ENCODE results near the gene SEMA3C. TPM values are rescaled to one million over a fixed set of nuclear protein-coding genes. Genes with fewer than 3 reads are reported as not detected.

The SEMA3C gene
- total RNA-seq, 4 donors from 2014 or later, result 2.6 to 30.9 (median 14.2) TPM

DNA sequence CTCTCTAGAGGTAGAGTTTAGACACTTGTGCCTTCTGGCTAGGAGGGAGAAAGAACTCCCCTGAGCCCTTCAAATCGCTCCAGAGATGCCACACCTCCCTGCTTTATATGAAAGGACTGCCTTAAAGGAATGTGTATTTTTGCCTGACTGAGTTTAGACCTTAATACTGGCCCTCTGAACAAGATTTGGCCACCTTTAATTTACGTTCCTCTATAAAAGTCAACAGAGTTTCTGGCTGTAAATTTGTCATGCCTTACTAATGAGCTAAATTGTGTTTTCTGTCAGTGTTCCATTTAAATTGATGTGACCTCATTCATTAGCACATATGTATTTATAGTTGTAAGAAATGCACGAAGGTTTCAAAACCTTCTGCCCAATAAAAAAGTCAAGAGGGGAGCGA is 48.0 kb downstream of the SEMA3C start:
- intact Hi-C loops (cut with DNase I), result no loop called here
- no peaks in the 10 kb centered on the region for H3K27me3 ChIP-seq
- H3K4me1 ChIP-seq, result no peaks in the 10 kb centered on the region
- no peaks in the 10 kb centered on the region for H3K36me3 ChIP-seq
- no peaks in the 10 kb centered on the region for H3K9me3 ChIP-seq
- H3K27ac ChIP-seq, result no peak overlapping the region
- no peak overlapping the region for H3K4me3 ChIP-seq
- DNase-seq, result no peak
- WGBS, 2 donors, result 58 to 81% methylated on average over 4 of the region's 4 CpGs
- TF ChIP-seq, protein P1, sequence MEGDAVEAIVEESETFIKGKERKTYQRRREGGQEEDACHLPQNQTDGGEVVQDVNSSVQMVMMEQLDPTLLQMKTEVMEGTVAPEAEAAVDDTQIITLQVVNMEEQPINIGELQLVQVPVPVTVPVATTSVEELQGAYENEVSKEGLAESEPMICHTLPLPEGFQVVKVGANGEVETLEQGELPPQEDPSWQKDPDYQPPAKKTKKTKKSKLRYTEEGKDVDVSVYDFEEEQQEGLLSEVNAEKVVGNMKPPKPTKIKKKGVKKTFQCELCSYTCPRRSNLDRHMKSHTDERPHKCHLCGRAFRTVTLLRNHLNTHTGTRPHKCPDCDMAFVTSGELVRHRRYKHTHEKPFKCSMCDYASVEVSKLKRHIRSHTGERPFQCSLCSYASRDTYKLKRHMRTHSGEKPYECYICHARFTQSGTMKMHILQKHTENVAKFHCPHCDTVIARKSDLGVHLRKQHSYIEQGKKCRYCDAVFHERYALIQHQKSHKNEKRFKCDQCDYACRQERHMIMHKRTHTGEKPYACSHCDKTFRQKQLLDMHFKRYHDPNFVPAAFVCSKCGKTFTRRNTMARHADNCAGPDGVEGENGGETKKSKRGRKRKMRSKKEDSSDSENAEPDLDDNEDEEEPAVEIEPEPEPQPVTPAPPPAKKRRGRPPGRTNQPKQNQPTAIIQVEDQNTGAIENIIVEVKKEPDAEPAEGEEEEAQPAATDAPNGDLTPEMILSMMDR (IDR thresholded peaks at IDR 0.05), result no peak
- no peak for TF ChIP-seq POLR2A (IDR thresholded peaks at IDR 0.05)

DNA sequence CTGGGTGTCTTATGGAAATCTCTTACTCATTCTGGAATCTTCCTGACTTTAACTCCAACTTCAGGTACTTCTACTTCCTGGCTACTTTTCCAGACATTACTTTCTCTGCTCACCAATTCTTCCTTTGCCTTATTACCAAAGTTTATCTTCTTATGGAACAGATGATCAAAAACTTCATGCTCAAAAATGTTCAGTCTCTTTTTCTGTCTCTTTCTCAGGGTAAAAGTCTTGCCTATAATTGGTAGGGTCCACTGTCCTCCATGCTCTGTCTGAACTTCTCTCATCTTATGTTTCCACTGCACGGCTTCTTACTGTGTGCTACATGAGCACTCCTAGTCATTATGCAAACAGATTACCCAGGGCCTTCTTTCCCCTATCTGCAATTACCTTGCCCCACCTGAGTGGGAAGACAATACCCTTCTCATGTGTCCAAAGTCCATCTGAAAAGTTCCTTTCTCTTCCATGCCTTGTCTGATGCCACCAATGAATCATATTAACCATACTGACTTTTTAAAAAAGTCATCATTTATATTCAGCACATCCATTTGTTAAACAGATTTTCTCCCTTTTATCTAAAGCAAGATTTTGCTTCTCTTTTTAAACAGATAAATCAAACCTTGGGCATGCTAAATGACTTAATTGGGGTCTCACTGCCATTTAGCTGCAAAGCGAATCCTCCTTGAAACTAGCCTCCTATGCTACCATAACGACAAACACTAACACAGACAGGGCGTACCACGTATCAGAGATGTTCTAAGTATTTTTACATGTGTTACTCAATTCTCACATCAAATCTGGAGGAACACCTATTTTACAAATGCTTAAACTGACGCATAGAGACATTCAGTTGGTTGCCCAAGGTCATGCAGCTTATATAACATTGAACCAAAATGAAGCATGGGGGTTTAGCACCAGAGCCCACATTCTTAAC is 48.8 kb downstream of the SEMA3C start:
- Histone ChIP-seq H3K27me3 (no peaks in the 10 kb centered on the region), H3K4me1 (no peaks in the 10 kb centered on the region), H3K4me3 (no peak overlapping the region), H3K36me3 (no peaks in the 10 kb centered on the region), H3K27ac (no peak overlapping the region), H3K9me3 (no peaks in the 10 kb centered on the region)
- no peak for DNase-seq
- whole genome bisulfite sequencing, 2 donors, result 88 to 95% methylated on average over 6 of the region's 6 CpGs
- TF ChIP-seq, protein P1 (IDR thresholded peaks at IDR 0.05), result no peak
- no peak for TF ChIP-seq POLR2A (IDR thresholded peaks at IDR 0.05)
- intact Hi-C loops (cut with DNase I), result no loop called here

DNA sequence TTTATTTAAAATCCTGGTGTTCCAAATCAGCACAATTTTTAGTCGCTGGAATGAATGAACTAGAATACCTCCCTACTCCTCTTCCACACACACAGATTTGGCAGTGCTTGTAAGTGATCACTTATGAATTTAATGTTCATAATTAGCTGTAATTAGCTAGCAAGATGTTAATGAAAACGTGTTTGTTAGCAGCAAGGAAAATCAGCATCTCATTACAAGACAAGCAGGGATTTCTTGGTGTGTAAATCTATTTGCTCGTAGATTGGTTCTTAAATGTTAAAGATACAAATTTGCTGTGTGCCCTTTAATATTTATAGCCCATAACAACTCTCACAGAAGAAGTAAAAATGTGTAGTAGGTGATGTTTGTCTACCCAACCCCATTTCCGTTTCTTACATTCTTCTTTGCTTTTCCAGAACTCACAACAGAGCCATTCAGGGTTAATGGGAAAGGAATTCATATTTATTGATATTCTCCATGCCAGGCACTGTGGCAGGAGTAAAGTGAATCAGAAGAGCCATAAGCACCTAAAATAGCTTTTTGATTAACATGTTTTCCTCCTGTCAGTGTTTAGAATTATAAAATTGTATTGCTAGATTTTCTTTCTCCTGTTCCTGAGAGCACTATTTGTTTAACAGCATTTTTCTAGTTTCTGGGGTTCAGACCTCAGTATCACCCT is 49.6 kb downstream of the SEMA3C start:
- H3K27ac ChIP-seq, result no peak overlapping the region
- 61 to 83% methylated on average over 4 of the region's 4 CpGs for WGBS, 2 donors
- no peaks in the 10 kb centered on the region for H3K36me3 ChIP-seq
- TF ChIP-seq POLR2A (IDR thresholded peaks at IDR 0.05), result no peak
- TF ChIP-seq, protein P1 (IDR thresholded peaks at IDR 0.05), result no peak
- H3K27me3 ChIP-seq, result no peaks in the 10 kb centered on the region
- intact Hi-C loops (cut with DNase I), result no loop called here
- no peak overlapping the region for H3K4me3 ChIP-seq
- DNase-seq, result no peak
- no peaks in the 10 kb centered on the region for H3K4me1 ChIP-seq
- H3K9me3 ChIP-seq, result no peaks in the 10 kb centered on the region

DNA sequence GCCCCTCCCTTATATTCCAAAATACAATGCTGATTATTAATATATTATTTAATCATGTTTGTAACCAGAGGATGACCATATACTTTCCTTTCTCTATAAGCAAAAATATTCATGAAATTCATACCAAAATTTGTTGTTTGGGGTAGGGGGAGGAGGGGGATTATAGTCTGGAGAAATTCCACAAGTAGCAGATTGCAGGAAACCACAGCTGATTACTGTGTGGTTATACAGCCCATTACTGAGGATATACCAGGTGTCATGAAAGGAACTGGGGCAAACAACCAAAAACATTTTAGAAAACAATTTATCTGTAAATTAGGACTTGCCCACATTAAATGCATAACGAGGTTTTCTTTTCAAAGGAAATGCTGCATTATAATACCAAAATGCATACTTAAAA is 50.3 kb downstream of the SEMA3C start:
- H3K9me3 ChIP-seq, result no peaks in the 10 kb centered on the region
- TF ChIP-seq, protein P1 (IDR thresholded peaks at IDR 0.05), result no peak
- TF ChIP-seq POLR2A (IDR thresholded peaks at IDR 0.05), result no peak
- H3K4me1 ChIP-seq, result no peaks in the 10 kb centered on the region
- intact Hi-C loops (cut with DNase I), result no loop called here
- 65 to 77% methylated on average over 1 of the region's 1 CpG for whole genome bisulfite sequencing, 2 donors
- H3K27ac ChIP-seq, result no peak overlapping the region
- DNase-seq, result no peak
- no peaks in the 10 kb centered on the region for H3K27me3 ChIP-seq
- H3K4me3 ChIP-seq, result no peak overlapping the region
- H3K36me3 ChIP-seq, result no peaks in the 10 kb centered on the region

DNA sequence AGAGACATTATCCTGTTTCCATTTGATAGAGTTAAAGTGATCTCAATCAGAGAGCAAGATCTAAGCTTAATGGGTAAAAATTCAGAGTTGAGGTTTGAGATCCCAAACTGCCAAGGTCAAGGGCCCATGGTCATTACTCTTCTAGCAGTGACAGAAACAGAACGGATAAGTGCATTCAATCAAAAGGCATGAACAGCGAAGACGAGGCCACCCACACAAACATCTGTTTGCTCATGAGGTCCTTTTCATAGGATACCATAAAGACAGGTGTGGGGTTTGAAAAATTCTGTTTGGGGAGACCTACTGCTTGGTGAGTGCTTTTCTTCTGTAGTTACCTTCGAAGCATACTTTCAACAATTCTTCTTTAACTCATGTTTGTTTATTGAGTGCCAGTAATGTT is 58.3 kb downstream of the SEMA3C start:
- H3K27ac ChIP-seq, result peak overlapping the region in 2 of 4 donors; percentile 38 to 70

More for the DNA sequence above, 58.3 kb downstream of the SEMA3C start:
- Histone ChIP-seq H3K4me3 (no peak overlapping the region), H3K9me3 (no peaks in the 10 kb centered on the region), H3K27me3 (no peaks in the 10 kb centered on the region), H3K36me3 (no peaks in the 10 kb centered on the region), H3K4me1 (peaks cover 0 to 9% (median 0%) of the 10 kb centered on the region in 3 donors)
- intact Hi-C loops (cut with DNase I), result no loop called here
- WGBS, 2 donors, result 67 to 73% methylated on average over 4 of the region's 4 CpGs
- no peak for DNase-seq
- TF ChIP-seq, protein P1 (IDR thresholded peaks at IDR 0.05), result no peak
- no peak for TF ChIP-seq POLR2A (IDR thresholded peaks at IDR 0.05)
